COR-L47 (cell line): ENCODE results near the gene PRR23E.
A peak's percentile ranks its signal among the peaks of the same experiment; 100 is the strongest.

Source experiments
- DNase-seq: peaks from one replicate; lab custom pipeline; 2025; lab: John Stamatoyannopoulos, UW

PRR23E gene

GRCh38 chr3:127192576-127193232 lies at the start of gene PRR23E:
Gene PRR23E, plus strand, starts transcription at chr3:127193131. Its CDS starts 3,555 bp downstream, at chr3:127196686.
- DNase-seq = no peak

- no peak for DNase-seq
Observed at GRCh38 chr3:127143172-127143571, 49.8 kb upstream of the PRR23E start.

GRCh38 chr3:127144631-127145030 lies 48.3 kb upstream of the PRR23E start:
- no peak for DNase-seq

GRCh38 chr3:127145266-127145665 lies 47.7 kb upstream of the PRR23E start:
- DNase-seq = no peak

- DNase-seq = no peak
Observed at GRCh38 chr3:127147291-127147885, 45.5 kb upstream of the PRR23E start.

GRCh38 chr3:127149621-127150310 lies 43.2 kb upstream of the PRR23E start:
- no peak for DNase-seq

GRCh38 chr3:127150513-127151250 lies 42.2 kb upstream of the PRR23E start:
- no peak for DNase-seq

GRCh38 chr3:127151251-127151564 lies 41.7 kb upstream of the PRR23E start:
- no peak for DNase-seq

- no peak for DNase-seq
Observed at GRCh38 chr3:127151992-127152650, 40.8 kb upstream of the PRR23E start.

GRCh38 chr3:127152684-127153505 lies 40.0 kb upstream of the PRR23E start:
- no peak for DNase-seq

GRCh38 chr3:127153506-127153815 lies 39.5 kb upstream of the PRR23E start:
- DNase-seq = no peak

GRCh38 chr3:127156338-127157050 lies 36.4 kb upstream of the PRR23E start:
- peak; percentile 64 for DNase-seq

GRCh38 chr3:127157171-127157828 lies 35.6 kb upstream of the PRR23E start:
- peak; percentile 99 for DNase-seq

GRCh38 chr3:127158614-127159229 lies 34.2 kb upstream of the PRR23E start:
- peak; percentile 85 for DNase-seq

- peak; percentile 61 for DNase-seq
Observed at GRCh38 chr3:127159543-127159942, 33.4 kb upstream of the PRR23E start.

- no peak for DNase-seq
Observed at GRCh38 chr3:127161236-127161635, 31.7 kb upstream of the PRR23E start.

GRCh38 chr3:127161973-127162579 lies 30.9 kb upstream of the PRR23E start:
- DNase-seq = no peak

- no peak for DNase-seq
Observed at GRCh38 chr3:127162947-127163645, 29.8 kb upstream of the PRR23E start.

GRCh38 chr3:127164615-127165014 lies 28.3 kb upstream of the PRR23E start:
- DNase-seq = no peak
